ENCODE data around the gene TFDP1. TPM values are rescaled to one million over a fixed set of nuclear protein-coding genes. Genes with fewer than 3 reads are reported as not detected.

TFDP1 gene
- total and polyA plus RNA-seq, 3 donors from 2014 or later: 72.4 to 135 (median 73.1) TPM

DNA sequence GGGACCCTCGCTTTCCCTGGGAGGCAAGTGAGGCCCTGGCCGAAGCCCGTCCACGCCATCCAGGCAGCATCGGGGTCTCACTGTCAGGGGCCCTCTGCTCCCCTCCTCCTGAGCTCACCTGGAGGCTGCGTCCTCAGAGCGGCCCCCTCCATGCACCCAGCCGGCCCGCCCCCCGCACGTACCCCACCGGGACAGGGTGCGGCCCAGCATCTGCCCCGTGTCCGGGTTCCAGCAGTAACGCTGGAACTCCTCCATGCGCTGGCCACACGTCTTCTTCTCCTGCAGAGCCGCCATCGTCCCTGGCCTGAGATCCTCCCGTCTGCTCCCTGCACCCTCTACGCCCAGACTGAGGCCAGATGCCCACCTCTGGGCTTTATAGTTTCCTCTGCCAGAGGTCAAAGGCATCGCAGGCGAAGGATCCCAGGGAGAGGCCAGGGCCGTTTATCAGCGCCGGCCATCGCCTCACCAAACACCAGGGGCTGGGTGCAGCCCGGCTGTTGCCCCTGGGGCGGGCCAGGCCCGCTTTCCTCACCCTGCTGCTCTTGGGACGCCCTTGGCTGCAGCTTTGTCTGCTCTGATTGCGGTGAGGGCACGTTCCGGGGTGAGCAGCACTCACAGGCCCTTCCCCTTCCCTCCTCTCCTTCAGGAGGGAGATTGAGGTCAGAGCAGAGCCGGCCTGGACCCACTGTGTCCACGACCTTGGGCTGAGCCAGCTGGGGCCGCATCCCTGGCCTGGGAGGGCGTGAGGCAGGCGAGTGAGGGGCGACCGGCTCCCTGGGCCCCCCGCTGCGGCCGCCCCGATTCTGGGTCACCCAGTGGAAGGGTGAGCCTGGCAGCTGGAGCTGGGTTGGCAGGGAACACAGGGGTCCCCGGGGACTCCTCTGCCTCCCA, 73.5 kb downstream of the TFDP1 start, which contains the start of gene ATP4B:
Gene ATP4B, minus strand, starts transcription at position 348 of the 891 bp plus-strand sequence. Its CDS starts 54 bp downstream, at position 294.
- Histone ChIP-seq H3K27ac (no peak within 1 kb of the TSS), H3K4me3 (no peak within 1 kb of the TSS), H3K27me3 (no peaks in the 10 kb centered on the region), H3K4me1 (no peaks in the 10 kb centered on the region), H3K36me3 (ENCODE audit: low read depth, missing control alignments) (no peaks in the 10 kb centered on the region), H3K9me3 (no peaks in the 10 kb centered on the region)
- TF ChIP-seq, protein P1, sequence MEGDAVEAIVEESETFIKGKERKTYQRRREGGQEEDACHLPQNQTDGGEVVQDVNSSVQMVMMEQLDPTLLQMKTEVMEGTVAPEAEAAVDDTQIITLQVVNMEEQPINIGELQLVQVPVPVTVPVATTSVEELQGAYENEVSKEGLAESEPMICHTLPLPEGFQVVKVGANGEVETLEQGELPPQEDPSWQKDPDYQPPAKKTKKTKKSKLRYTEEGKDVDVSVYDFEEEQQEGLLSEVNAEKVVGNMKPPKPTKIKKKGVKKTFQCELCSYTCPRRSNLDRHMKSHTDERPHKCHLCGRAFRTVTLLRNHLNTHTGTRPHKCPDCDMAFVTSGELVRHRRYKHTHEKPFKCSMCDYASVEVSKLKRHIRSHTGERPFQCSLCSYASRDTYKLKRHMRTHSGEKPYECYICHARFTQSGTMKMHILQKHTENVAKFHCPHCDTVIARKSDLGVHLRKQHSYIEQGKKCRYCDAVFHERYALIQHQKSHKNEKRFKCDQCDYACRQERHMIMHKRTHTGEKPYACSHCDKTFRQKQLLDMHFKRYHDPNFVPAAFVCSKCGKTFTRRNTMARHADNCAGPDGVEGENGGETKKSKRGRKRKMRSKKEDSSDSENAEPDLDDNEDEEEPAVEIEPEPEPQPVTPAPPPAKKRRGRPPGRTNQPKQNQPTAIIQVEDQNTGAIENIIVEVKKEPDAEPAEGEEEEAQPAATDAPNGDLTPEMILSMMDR (IDR thresholded peaks at IDR 0.05): no peak
- TF ChIP-seq POLR2A (IDR thresholded peaks at IDR 0.05): no peak
- no peak for DNase-seq
- 85% methylated on average over 47 of the region's 47 CpGs; no CpG with 5 or more reads in 1 of the 2 donors for WGBS, 2 donors
- intact Hi-C loops (cut with DNase I; ENCODE audit: low total_unique reads): no loop called here

GRCh38 chr13:113658836-113659235, 74.3 kb downstream of the TFDP1 start:
- Histone ChIP-seq H3K27me3 (no peaks in the 10 kb centered on the region), H3K4me3 (no peak overlapping the region), H3K27ac (no peak overlapping the region), H3K4me1 (no peaks in the 10 kb centered on the region), H3K9me3 (no peaks in the 10 kb centered on the region), H3K36me3 (ENCODE audit: low read depth, missing control alignments) (no peaks in the 10 kb centered on the region)
- TF ChIP-seq, protein P1 (IDR thresholded peaks at IDR 0.05): no peak
- no peak for TF ChIP-seq POLR2A (IDR thresholded peaks at IDR 0.05)
- intact Hi-C loops (cut with DNase I; ENCODE audit: low total_unique reads): no loop called here
- no peak for DNase-seq
- WGBS, 2 donors: 82 to 100% methylated on average over 1 to 13 of the region's 14 CpGs

DNA sequence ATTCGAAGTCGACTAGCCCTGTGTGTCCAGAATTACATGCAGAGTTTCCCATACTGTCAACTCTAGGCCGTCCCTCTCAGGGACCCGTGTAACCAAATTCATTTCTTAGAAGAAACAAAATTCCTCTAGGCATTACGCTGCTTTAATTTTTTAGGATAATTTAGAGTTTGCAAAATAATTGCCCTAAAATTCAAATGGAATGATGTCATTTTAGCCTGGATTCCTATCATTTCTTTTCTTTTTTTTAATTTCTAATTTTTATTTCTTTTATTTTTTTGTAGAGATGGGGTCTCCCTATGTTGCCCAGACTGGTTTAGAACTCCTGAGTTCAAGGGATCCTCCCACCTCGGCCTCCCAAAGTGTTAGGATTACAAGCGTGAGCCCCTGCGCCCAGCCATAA, 74.8 kb downstream of the TFDP1 start:
- no peak for DNase-seq
- Histone ChIP-seq H3K36me3 (ENCODE audit: low read depth, missing control alignments) (no peaks in the 10 kb centered on the region), H3K4me3 (no peak overlapping the region), H3K27me3 (no peaks in the 10 kb centered on the region), H3K27ac (no peak overlapping the region), H3K4me1 (no peaks in the 10 kb centered on the region), H3K9me3 (no peaks in the 10 kb centered on the region)
- 92 to 96% methylated on average over 8 of the region's 8 CpGs for WGBS, 2 donors
- TF ChIP-seq, protein P1 (IDR thresholded peaks at IDR 0.05): no peak
- TF ChIP-seq POLR2A (IDR thresholded peaks at IDR 0.05): no peak
- intact Hi-C loops (cut with DNase I; ENCODE audit: low total_unique reads): no loop called here

DNA sequence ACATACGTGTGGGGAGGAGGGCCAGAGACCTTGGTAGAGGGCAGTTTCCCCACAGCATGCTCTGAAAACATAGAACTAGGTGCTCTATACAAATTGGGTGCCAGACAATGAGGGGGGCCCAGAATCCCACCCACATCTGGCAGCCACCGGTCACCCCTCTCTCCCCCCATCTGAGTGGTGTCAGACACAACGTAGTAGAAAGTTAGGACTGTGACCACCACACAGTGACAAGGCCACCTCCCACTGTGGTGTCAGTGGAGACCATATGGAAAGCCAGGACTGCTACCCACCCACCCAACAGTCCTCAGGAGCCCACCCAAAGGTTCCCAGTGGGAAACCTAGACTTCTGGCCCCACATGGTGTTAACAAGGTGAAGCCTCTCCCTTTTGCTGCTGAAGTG, 75.5 kb downstream of the TFDP1 start:
- DNase-seq: no peak
- Histone ChIP-seq H3K27ac (no peak overlapping the region), H3K36me3 (ENCODE audit: low read depth, missing control alignments) (no peaks in the 10 kb centered on the region), H3K9me3 (no peaks in the 10 kb centered on the region), H3K4me3 (no peak overlapping the region), H3K4me1 (no peaks in the 10 kb centered on the region), H3K27me3 (no peaks in the 10 kb centered on the region)
- 75 to 81% methylated on average over 2 to 3 of the region's 3 CpGs for WGBS, 2 donors
- TF ChIP-seq, protein P1 (IDR thresholded peaks at IDR 0.05): no peak
- TF ChIP-seq POLR2A (IDR thresholded peaks at IDR 0.05): no peak
- intact Hi-C loops (cut with DNase I; ENCODE audit: low total_unique reads): no loop called here
